Keratinocyte (primary cell): Measurements from ENCODE around the gene ATP6V0A1.

Source experiments
- CTCF ChIP-seq, 3 experiments: IDR thresholded peaks in 1 of 3; conservative IDR thresholded peaks in 1 of 3; optimal IDR thresholded peaks in 1 of 3; 2 replicates in 2 of 3; 3 replicates in 1 of 3; pipeline versions ENCODE3 to v1.5.1; 2011; ENCODE audit warnings: low read length in 3 of 3, mild to moderate bottlenecking in 3 of 3, moderate library complexity in 2 of 3, control low read depth in 1 of 3, inconsistent platforms in 1 of 3; ENCODE audit not compliant: insufficient read depth in 2 of 3; ENCODE audit errors: extremely low read depth in 1 of 3
- EZH2 ChIP-seq: IDR thresholded peaks from one replicate; pipeline ENCODE4 v1.6.1; 2012; ENCODE audit warnings: inconsistent platforms, mild to moderate bottlenecking, low read length, moderate library complexity

GRCh38 chr17:42409523-42410318 is 49.0 kb upstream of the ATP6V0A1 start:
- TF ChIP-seq CTCF (optimal IDR thresholded peaks at IDR 0.05 in 1 of 3, IDR thresholded peaks at IDR 0.05 in 1 of 3, conservative IDR thresholded peaks at IDR 0.05 in 1 of 3; ENCODE audit: extremely low read depth in 1 of 3, insufficient read depth in 2 of 3, low read length in 3 of 3) (no peak), EZH2 (no peak)
